ENCODE results near the gene MIA.

The MIA gene

GRCh38 chr19:40805258-40805868 lies 30.0 kb downstream of the MIA start:
- Histone ChIP-seq H4K20me1 (ENCODE audit: insufficient read depth) (0 out of 2 replicates have a peak, but pooled peaks cover 9% of the 10 kb centered on the region), H3K79me2 (ENCODE audit: insufficient read depth, low read depth) (peaks cover 12% of the 10 kb centered on the region), H3K4me1 (ENCODE audit: low read depth, poor library complexity, severe bottlenecking) (peaks cover 32% of the 10 kb centered on the region), H3K36me3 (ENCODE audit: insufficient read depth) (no peaks in the 10 kb centered on the region), H3K27ac (peak overlapping the region; percentile 18; the same call in 1 of the 2 replicates), H3K9ac (no peak overlapping the region), H2AFZ (ENCODE audit: low read depth) (no peak overlapping the region), H3K27me3 (ENCODE audit: insufficient read depth, low read depth) (no peaks in the 10 kb centered on the region), H3K4me2 (no peak overlapping the region), H3K4me3 (IDR thresholded peaks at IDR 0.05; ENCODE audit: insufficient read depth, low read depth, low read length) (no peak overlapping the region)
- no peak for TF ChIP-seq CTCF (conservative IDR thresholded peaks at IDR 0.05; ENCODE audit: low read depth, low read length)

GRCh38 chr19:40806423-40807146 lies 31.3 kb downstream of the MIA start:
- peak; percentile 19; the same call in 1 of the 2 replicates for TF ChIP-seq CTCF (conservative IDR thresholded peaks at IDR 0.05; ENCODE audit: low read depth, low read length)
- H3K79me2 ChIP-seq (ENCODE audit: insufficient read depth, low read depth): peaks cover 7% of the 10 kb centered on the region; the same call in 1 of the 2 replicates
- H3K4me2 ChIP-seq: no peak overlapping the region
- H3K4me3 ChIP-seq (IDR thresholded peaks at IDR 0.05; ENCODE audit: insufficient read depth, low read depth, low read length): no peak overlapping the region
- H3K9ac ChIP-seq: no peak overlapping the region
- no peaks in the 10 kb centered on the region for H3K27me3 ChIP-seq (ENCODE audit: insufficient read depth, low read depth)
- H3K27ac ChIP-seq: no peak overlapping the region
- no peak overlapping the region for H2AFZ ChIP-seq (ENCODE audit: low read depth)
- H4K20me1 ChIP-seq (ENCODE audit: insufficient read depth): 0 out of 2 replicates have a peak, but pooled peaks cover 9% of the 10 kb centered on the region
- peaks cover 31% of the 10 kb centered on the region for H3K4me1 ChIP-seq (ENCODE audit: low read depth, poor library complexity, severe bottlenecking)
- H3K36me3 ChIP-seq (ENCODE audit: insufficient read depth): no peaks in the 10 kb centered on the region

GRCh38 chr19:40807147-40808020 lies 32.1 kb downstream of the MIA start:
- H3K9ac ChIP-seq: no peak overlapping the region
- H3K36me3 ChIP-seq (ENCODE audit: insufficient read depth): no peaks in the 10 kb centered on the region
- H3K27ac ChIP-seq: no peak overlapping the region
- no peak overlapping the region for H3K4me3 ChIP-seq (IDR thresholded peaks at IDR 0.05; ENCODE audit: insufficient read depth, low read depth, low read length)
- no peak overlapping the region for H2AFZ ChIP-seq (ENCODE audit: low read depth)
- H3K4me1 ChIP-seq (ENCODE audit: low read depth, poor library complexity, severe bottlenecking): peaks cover 25% of the 10 kb centered on the region
- H4K20me1 ChIP-seq (ENCODE audit: insufficient read depth): 0 out of 2 replicates have a peak, but pooled peaks cover 9% of the 10 kb centered on the region
- H3K4me2 ChIP-seq: no peak overlapping the region
- peak; percentile 37; the same call in 1 of the 2 replicates for TF ChIP-seq CTCF (conservative IDR thresholded peaks at IDR 0.05; ENCODE audit: low read depth, low read length)
- peaks cover 7% of the 10 kb centered on the region; the same call in 1 of the 2 replicates for H3K79me2 ChIP-seq (ENCODE audit: insufficient read depth, low read depth)
- no peaks in the 10 kb centered on the region for H3K27me3 ChIP-seq (ENCODE audit: insufficient read depth, low read depth)

GRCh38 chr19:40808021-40808325 lies 32.7 kb downstream of the MIA start:
- Histone ChIP-seq H4K20me1 (ENCODE audit: insufficient read depth) (0 out of 2 replicates have a peak, but pooled peaks cover 6% of the 10 kb centered on the region), H3K9ac (no peak overlapping the region), H2AFZ (ENCODE audit: low read depth) (no peak overlapping the region), H3K4me2 (no peak overlapping the region), H3K27me3 (ENCODE audit: insufficient read depth, low read depth) (no peaks in the 10 kb centered on the region), H3K4me3 (IDR thresholded peaks at IDR 0.05; ENCODE audit: insufficient read depth, low read depth, low read length) (no peak overlapping the region), H3K36me3 (ENCODE audit: insufficient read depth) (no peaks in the 10 kb centered on the region), H3K27ac (no peak overlapping the region), H3K79me2 (ENCODE audit: insufficient read depth, low read depth) (peaks cover 6% of the 10 kb centered on the region; the same call in 1 of the 2 replicates), H3K4me1 (ENCODE audit: low read depth, poor library complexity, severe bottlenecking) (peaks cover 19% of the 10 kb centered on the region)
- TF ChIP-seq CTCF (conservative IDR thresholded peaks at IDR 0.05; ENCODE audit: low read depth, low read length): no peak; the same call in 1 of the 2 replicates

All from KMS-11 (cell line).